NB4 (cell line): Measurements from ENCODE around the gene MAPK11.

ENCODE experiments used
- MYC ChIP-seq: IDR thresholded peaks from 2 replicates; pipeline ENCODE4 v1.6.1; 2011; ENCODE audit warnings: low read depth, low read length
- POLR2A ChIP-seq: IDR thresholded peaks from 2 replicates; pipeline ENCODE4 v1.6.1; 2011; ENCODE audit warnings: mild to moderate bottlenecking; ENCODE audit not compliant: insufficient read length; ENCODE audit errors: extremely low read depth
- TF ChIP-seq, protein P1 (sequence below): IDR thresholded peaks from one replicate; pipeline ENCODE4 v1.5.1; 2012; ENCODE audit warnings: low read depth, low read length
- TF ChIP-seq, protein P2 (sequence below): IDR thresholded peaks from 2 replicates; pipeline ENCODE4 v1.6.1; 2011; ENCODE audit warnings: low read depth, low read length

DNA sequence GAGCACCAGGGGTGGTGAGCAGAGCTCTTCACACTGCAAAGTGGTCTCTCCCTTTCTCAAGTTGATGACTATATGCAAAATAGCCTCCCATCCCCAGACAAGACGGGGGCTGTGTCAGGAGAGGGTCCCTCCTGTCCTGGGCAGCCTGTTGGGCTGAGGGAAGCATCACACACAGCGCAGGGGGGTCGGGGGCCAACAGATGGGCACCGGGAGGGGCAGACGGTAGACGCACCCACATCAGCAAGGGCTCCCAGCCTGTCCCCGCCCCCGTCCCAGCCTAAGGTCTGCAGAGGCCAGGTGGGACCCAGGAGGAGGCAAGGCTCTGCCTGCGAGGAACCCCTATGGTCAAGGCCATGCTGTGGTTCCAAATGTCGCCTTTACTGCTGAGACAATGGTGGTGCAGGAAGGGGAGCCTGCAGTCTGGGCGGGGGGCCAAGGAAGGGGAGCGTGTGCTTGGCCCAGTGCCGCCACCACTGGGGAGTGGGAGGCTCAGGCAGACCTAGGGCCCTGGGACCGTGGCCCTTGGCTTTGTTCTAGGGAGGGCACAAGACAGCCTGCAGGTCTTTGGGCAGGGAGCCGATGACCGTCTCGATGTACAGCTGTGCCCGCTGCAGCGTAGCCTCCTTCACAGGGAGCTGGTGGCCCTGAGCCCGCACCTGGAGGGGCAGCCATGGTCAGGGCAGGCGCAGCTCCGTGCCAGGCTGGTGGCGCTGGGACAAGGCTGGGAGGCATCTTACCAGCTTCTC, 41.6 kb upstream of the MAPK11 start:
- TF ChIP-seq, protein P1, sequence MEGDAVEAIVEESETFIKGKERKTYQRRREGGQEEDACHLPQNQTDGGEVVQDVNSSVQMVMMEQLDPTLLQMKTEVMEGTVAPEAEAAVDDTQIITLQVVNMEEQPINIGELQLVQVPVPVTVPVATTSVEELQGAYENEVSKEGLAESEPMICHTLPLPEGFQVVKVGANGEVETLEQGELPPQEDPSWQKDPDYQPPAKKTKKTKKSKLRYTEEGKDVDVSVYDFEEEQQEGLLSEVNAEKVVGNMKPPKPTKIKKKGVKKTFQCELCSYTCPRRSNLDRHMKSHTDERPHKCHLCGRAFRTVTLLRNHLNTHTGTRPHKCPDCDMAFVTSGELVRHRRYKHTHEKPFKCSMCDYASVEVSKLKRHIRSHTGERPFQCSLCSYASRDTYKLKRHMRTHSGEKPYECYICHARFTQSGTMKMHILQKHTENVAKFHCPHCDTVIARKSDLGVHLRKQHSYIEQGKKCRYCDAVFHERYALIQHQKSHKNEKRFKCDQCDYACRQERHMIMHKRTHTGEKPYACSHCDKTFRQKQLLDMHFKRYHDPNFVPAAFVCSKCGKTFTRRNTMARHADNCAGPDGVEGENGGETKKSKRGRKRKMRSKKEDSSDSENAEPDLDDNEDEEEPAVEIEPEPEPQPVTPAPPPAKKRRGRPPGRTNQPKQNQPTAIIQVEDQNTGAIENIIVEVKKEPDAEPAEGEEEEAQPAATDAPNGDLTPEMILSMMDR = no peak
- no peak for TF ChIP-seq POLR2A
- TF ChIP-seq MYC = no peak
- TF ChIP-seq, protein P2, sequence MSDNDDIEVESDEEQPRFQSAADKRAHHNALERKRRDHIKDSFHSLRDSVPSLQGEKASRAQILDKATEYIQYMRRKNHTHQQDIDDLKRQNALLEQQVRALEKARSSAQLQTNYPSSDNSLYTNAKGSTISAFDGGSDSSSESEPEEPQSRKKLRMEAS = no peak
